GM21515 (cell line): ENCODE measurements around the gene KLF18.
"Not testable (repeated sequence)": the region's sequence is repeated elsewhere in the genome, so short reads cannot be mapped to it uniquely, and the experiment has no call there.

Source experiments
- ATAC-seq: cut with Tn5 transposase; IDR thresholded peaks from one replicate; pipeline ENCODE4 v1.9.1; 2021; ENCODE audit not compliant: unreplicated experiment

KLF18 gene

DNA sequence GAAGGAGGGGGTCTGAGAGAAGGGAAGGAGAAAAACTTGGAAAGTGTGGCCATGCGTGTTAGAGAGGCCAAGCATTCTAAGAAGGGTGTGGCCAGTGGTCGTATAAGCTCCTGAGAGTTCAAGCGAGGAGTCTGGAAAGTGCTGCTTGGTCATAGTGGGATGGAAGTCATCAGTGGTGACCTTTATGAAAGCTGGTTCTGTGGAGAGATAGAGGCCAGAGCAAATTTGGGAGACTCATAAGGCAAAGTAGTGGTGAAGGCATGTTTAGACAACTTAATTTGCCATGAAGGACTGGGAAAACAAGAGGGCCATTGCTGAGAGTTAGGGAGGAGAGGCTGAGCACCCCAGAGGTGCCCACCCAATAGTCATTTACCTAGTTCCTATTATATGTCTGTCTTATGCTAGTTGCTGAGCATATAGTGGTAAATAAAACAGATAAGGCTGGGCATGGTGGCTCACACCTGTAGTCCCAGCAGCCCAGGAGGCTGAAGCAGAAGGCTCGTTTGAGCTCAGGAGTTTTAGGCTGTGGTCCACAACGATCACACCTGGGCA is 21.0 kb downstream of the KLF18 start:
- no peak for ATAC-seq

DNA sequence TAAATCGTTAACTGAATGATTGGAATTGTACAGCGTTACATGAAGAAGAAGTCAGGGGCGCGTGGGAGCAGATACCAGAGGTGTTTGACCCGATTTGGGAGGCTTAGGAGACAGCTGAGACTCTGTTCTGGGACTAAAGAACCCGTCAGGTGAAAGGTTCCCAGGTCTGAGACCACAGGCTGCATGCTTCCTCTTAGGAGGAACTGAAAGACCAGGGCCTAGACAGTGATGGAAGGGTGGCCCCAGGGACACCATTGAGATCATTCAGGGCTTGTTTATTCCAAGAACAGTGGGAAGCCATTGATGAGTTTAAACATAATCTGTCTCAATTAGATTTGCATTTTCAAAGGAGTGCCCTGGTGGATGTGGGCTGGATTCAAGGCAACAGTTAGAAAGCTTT is 21.9 kb downstream of the KLF18 start:
- ATAC-seq, result no peak

DNA sequence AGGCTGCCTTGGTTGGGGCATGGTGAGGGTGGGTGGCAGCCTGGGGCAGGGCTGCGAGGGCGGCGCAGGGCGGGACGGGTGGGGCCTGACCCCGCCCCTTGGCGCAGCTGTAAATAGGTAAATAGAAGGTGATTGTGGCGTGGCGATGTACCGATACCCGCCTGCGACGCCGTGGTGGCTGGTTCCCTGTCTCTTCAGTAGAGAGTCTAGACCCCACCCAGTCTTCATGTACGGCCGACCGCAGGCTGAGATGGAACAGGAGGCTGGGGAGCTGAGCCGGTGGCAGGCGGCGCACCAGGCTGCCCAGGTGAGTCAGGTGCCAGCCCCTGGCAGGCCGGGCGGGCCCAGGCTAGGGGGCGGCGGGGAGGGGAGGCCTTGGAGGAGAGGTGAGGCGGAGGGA is 22.7 kb downstream of the KLF18 start, which contains the start of gene KLF17:
TSS of gene KLF17 (plus strand) at position 140 of the 400 bp plus-strand sequence. CDS start at position 227, 87 bp downstream.
- no peak for ATAC-seq

DNA sequence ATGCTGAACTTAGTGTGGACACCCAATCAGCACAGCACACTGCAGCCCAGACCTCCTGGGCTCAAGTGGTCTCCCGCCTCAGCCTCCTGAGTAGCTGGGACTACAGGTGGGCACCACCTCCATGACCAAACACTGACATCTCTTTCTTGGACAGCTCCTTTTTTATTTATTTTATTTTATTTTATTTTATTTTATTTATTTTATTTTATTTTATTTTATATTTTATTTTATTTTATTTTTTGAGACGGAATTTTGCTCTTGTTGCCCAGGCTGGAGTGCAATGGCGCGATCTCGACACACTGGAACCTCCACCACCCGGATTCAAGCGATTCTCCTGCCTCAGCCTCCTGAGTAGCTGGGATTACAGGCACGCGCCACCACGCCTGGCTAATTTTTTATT is 24.2 kb downstream of the KLF18 start:
- ATAC-seq, result not testable (repeated sequence)

DNA sequence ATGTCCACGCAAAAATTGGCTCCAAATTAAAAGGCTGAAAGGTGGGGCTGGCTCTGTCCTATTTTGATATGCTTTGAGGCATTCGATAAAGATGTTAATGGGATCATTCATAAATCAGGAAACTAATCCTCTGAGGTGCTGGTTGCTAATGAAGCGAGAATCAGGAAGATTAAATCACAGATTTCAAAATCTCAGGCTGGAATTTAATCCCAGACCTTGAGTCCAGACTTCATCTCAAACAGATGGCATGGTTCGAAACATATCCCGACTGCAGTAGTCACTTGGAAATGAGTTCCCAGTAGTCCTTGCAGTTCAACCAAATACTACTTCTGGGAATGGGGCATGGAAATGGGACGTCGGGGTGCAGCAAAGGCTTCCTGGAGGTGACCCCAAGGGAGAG is 27.3 kb downstream of the KLF18 start:
- no peak for ATAC-seq

DNA sequence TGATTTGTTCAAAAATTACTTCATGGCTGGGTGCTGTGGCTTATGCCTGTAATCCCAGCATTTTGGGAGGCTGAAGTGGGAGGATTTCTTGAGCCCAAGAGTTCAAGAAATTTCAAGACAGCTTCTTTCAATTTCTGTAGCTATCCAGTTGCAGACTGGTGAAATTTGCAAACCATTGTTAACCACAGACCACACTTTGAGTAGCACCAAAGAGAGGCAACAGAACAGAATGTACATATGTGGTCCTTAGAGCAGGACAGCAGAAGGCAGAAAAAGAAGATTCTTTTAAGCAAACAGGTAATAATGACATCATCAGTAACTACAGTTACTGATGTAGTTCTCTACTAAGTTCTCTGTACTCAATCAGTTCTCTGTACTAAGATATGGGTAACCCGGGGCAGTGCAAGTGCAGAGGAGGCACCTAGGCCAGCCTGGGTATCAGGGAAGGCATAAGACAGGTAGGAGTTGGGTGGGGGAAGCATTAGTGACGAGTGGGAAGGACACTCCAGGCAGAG is 28.3 kb downstream of the KLF18 start:
- no peak for ATAC-seq

DNA sequence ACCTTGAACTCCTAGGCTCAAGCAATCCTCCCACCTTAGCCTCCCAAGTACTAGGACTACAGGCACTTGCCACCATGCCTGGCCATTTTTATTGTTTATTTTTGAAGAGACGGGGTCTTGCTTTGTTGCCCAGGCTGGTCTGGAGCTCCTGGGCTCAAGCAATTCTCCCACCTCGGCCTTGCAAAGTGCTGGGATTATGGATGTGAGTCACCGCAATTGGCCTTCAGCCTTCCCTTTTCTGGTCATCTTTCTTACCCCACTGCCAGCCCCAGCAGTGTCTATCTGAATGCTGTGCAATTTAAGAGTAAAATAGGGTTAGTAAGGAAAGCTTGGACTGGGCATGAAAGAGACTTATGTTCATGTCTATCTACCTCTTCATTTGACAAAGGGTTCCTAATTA is 28.9 kb downstream of the KLF18 start:
- no peak for ATAC-seq

DNA sequence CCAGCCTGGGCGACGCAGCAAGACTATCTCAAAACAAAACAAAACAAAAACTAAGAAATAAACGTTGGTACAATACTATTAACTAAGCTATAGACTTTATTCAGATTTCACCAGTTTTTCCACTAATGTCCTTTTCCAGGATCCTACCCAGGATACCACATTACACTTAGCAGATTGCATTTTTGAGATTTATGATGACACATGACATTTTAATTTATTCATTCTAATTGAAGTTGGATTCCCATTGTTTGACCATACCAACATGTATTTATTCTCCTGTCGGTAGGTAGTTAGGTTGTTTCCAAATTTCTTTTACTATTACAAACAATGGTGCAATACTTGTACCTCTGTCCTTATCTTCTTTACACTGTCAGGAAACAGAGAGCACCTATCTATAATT is 29.6 kb downstream of the KLF18 start:
- no peak for ATAC-seq

DNA sequence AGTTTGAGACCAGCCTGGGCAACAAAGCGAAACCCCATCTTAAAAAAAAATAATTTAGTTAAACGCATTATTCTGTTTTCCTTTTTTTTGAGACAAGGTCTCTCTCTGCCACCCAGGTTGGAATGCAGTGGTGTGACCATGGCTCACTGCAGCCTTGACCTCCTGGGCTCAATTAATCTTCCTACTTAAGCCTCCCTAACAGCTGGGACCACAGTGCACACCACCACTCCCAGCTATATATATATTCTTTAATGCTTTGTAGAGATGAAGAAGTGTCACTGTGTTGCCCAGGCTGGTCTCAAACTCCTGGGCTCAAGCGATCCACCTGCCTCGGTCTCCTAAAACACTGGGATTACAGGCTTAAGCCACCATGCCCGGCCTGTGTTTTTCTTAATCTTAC is 30.5 kb downstream of the KLF18 start:
- no peak for ATAC-seq

DNA sequence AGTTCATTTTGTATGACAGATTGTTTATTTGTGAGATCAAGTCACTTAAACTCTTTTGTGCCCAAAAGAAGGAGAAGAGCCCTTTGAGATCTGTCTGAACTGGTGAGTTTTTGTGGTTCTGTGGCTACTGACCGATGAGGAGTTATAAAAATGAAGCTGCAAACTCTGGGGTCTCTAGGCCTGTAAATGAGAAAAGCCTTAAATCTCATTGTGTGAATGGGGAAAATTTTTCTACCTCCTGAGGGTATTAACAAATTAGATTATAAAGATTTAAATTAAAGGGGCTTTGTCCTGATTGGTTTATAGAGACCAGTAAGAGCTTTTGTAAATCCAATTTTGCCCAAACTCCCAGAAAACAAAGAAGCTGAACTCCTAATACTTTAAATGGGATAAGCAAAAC is 32.5 kb downstream of the KLF18 start:
- ATAC-seq, result no peak

DNA sequence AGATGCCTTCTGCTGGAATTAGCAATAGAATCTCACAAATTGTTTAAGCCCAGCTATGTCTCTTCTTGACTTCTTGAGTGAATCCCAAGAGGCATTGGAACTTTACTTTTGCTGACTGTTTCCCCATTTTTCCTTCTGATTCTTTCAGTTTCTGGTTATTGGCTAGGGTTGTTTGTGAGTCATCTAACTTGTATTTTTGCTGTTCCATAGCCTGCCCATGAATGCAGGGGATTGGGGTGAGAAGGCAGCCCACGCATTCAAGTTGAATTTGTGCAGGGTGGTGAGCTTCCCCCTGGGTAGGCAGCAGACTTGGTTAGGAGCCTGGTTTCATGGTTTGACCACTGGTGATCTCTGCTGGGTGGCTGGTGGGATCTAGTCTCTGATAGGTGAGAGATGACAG is 33.2 kb downstream of the KLF18 start:
- ATAC-seq, result no peak

DNA sequence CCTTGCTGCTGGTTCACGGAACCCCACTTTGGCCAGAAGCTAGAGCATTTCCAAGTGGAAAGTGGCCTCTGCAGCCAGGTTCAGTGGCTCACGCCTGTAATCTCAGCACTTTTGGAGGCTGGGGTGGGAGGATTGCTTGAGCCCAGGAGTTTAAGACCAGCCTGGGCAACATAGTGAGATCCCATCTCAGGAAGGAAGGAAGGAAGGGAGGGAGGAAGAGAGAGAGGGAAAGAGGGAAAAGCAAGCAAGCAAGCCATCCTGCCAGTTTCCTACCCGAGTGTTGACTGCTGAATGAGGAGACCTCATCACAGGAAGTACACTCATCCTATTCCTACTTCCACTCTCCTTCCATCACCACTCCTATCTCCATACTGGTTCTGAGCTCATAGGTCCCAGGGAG is 35.6 kb downstream of the KLF18 start:
- no peak for ATAC-seq

DNA sequence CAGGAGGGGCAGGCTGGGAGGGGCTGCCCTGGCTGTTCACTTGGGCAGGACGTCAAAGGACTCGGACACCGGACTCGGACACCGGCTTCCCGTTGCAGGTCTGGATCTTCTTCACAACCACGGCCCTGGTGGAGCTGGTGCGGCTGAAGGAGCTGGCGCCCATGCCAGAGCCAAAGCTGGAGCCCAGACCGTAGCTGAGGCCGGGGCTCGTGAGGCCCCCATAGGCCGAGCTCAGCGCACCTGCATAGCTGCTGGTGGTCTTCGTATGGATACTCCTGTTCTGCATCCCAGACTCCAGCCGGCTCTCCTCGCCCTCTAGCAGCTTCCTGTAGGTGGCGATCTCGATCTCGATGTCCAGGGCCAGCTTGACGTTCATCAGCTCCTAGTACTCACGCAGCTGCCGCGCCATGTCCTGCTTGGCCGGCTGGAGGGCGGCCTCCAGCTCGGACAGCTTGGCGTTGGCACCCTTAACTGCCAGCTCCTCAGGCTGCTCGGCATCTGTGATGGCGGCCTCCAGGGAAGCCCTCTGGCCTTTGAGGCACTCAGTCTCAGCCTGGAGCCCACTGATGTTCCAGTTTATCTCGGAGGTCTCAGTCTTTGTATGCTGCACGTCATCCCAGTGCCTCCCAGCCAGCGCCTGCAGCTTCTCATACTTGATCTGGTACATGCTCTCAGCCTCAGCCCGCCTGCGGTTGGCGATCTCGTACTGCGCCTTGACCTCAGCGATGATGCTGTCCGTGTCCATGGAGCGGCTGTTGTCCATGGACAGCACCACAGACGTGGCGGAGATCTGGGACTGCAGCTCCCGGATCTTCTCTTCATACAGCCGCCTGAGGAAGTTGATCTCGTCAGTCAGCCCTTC is 37.9 kb downstream of the KLF18 start:
- no peak for ATAC-seq

DNA sequence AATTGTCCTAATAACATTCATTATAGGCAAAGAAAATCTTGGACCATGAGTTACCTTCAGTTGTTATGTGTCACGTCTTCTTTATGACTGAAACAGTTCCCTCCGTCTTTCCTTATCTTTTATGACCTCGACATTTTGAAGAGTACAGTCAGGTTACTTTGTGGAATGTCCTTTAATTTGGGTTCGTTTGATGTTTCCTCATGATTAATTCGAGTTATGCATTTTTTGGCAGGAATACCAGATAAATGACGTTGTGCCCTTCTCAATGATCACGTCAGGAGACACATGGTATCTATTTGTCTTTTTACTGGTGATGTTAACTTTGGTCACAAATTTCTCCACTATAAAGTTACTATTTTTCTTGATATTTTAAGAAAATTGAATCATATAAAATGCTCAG is 40.1 kb downstream of the KLF18 start:
- ATAC-seq, result no peak

DNA sequence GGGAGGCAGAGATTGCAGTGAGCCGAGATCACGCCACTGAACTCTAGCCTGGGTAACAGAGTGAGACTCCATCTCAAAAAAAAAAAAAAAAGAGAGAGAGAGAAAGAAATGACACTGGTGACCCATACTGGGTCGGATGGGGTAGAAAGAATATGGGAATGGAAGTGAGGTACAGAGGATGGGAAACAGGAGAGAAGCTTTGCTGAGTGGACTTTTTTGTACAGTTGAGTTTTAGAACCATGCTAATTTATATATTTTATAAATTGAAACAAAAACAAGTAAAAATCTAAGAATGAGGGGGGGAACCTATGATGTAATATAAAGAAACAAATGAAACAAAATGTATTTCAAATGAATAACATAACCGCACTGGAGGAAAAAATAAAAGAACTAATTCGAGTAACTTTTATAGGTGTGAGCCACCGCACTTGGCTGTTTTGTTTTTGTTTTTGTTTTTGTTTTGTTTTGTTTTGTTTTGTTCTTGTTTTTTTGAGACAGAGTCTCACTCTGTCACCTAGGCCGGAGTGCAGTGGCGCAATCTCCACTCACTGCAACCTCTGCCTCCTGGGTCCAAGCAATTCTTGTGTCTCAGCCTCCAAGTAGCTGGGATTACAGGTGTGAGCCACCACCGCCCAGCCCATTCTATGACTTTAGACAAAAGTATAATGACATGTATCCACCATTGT is 41.1 kb downstream of the KLF18 start:
- ATAC-seq, result no peak

DNA sequence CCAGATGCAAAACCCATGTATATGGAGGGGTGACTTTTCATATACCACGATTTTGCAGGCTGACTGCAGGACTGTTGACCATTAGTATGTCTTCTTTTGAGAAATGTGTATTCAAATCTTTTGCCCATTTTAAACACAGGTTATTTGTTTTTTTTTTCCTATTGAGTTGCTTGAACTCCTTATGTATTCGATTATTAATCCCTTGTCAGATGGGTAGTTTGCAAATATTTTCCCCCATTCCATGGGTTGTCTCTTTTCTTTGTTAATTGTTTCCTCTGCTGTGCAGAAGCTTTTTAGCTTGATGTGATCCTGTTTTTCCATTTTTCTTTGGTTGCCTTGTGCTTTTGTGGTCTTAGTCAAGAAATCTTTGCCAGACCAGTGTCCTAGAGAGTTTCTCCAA is 47.4 kb downstream of the KLF18 start:
- no peak for ATAC-seq

DNA sequence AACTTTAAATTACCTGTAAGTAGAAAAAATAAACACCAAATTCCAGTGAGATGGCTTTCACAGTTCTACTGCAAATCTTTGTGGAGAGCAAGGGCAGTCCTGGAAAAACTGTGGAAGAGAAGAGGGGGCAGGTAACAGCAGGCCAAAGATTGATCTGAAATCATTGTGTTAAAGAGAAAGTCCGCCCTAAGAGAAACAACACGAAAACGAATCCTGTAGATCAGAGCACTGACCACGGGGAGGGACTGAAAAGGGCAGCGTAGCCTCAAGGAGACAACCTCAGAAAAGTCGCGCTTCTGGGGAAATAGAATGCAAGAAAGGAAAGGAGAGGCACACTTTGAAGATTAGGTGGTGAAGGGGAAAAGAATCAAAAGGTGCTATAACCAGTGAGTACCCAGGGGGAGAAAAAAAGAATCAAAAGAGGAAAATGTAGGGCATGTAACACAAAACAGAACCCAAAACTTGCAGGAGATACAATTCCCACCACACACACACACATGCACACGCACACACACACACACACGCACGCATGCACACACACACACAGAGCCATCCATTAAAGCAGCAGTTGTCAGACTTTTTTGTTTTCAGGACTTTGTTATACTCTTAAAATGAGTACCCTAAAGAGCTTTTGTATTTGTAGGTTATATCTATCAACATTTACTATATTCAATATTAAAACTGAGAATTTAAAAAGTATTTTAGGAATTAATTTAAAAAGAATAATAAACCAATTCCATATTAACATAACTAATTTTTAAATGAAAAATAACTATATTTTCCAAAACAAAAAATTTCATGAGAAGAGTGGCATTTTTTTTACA is 50.8 kb downstream of the KLF18 start:
- no peak for ATAC-seq

DNA sequence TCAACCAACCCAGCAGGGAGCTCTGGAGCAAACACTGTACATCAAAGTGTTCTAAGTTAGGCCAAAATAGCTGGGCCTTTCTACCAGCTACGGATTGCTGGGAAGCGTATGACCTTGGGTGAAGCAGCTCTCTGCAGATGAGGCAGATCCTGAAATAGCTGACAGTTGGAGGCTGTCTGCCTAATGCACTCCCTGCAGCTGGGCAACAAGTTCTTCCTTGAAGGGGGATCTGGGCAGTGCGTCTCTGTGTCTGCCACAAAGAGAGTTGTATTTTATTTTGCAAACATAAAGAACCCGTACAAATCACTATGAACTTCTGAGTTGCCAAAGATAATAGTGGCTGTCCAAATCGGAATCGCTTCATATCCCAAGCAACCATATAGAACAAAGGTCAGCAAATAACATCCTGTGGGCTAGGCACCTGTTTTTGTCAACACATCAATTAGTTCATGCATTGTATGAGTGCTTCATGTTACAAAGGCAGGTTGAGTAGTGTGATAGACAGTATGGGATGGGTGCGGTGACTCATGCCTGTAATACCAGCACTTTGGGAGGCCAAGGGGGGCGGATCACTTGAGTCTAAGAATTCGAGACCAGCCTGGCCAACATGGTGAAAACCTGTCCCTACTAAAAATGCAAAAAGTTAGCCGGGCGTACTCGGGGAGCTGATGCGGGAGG is 51.9 kb downstream of the KLF18 start:
- no peak for ATAC-seq
